Measurements from ENCODE around the gene EYS. TPM values are rescaled to one million over a fixed set of nuclear protein-coding genes. Genes with fewer than 3 reads are reported as not detected.
"Not testable (repeated sequence)": the region's sequence is repeated elsewhere in the genome, so short reads cannot be mapped to it uniquely, and the experiment has no call there.

EYS gene
- total and polyA plus RNA-seq, 2 experiments from 2014 or later, result 0.04 TPM; not detected in 1

DNA sequence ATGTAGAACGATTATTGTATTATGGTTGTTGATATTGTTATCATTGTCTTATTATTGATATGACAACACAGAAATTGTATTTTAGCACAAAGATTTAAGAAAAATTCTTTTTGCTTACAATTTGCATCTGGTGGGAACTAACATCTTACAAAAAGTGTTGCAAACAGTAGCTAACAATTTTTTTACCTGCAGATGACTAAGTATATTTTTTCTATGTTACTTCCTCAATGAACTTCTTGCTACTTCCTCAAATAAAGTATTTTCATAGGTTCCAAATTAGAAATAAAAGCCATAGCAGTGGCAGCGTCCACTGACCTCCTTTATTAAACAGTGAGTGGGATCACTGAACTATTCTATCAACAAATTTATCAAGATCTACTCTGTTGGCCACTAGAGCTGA, 1224.4 kb downstream of the EYS start:
- H3K27ac ChIP-seq, result no peak overlapping the region
- TF ChIP-seq EZH2 (IDR thresholded peaks at IDR 0.05; ENCODE audit: insufficient read depth, poor library complexity, severe bottlenecking) (no peak), EZH2phosphoT487 (IDR thresholded peaks at IDR 0.05; ENCODE audit: insufficient read depth, low read depth) (no peak)
- DNase-seq, result no peak

DNA sequence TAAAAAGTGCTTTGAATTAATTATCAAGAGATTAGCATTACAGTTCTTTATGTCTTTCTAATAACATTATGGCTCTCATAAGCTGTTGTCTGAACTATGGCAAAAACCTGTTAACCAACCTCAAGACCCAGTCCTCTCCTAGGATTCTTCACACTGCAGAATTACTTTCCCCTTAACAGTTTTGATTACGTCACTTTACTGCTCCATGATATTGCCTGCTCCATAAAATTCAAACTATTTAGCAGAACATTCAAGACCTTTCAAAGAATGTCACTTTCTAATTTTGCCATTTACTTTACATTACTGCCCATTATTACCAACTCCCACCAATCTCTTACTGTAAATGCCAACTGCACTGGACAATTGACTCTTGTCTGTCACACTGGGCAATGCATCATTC, 1227.9 kb downstream of the EYS start:
- no peak for TF ChIP-seq EZH2phosphoT487 (IDR thresholded peaks at IDR 0.05; ENCODE audit: insufficient read depth, low read depth)
- no peak for TF ChIP-seq EZH2 (IDR thresholded peaks at IDR 0.05; ENCODE audit: insufficient read depth, poor library complexity, severe bottlenecking)
- no peaks in the 10 kb centered on the region for H3K9me2 ChIP-seq (ENCODE audit: insufficient read depth)
- no peak overlapping the region for H3K4me2 ChIP-seq (ENCODE audit: unreplicated experiment)
- no peaks in the 10 kb centered on the region for H3K4me1 ChIP-seq (ENCODE audit: insufficient read depth)
- no peak overlapping the region for H3K9ac ChIP-seq
- no peak overlapping the region for H2AFZ ChIP-seq
- H3K79me2 ChIP-seq (ENCODE audit: insufficient read depth), result no peaks in the 10 kb centered on the region
- no peaks in the 10 kb centered on the region for H3F3A ChIP-seq (ENCODE audit: insufficient read depth)
- H4K20me1 ChIP-seq (ENCODE audit: insufficient read depth), result no peaks in the 10 kb centered on the region
- DNase-seq, result no peak
- H3K9me3 ChIP-seq (ENCODE audit: low read depth), result no peaks in the 10 kb centered on the region
- no peak overlapping the region for H3K4me3 ChIP-seq
- no peaks in the 10 kb centered on the region for H3K27me3 ChIP-seq (replicated peaks; ENCODE audit: insufficient read depth)
- H3K27ac ChIP-seq, result no peak overlapping the region
- 76 to 89% methylated on average over 1 of the region's 1 CpG for WGBS, 2 experiments (ENCODE audit: low coverage in 1 of 2, low lambda C conversion rate in 2 of 2, missing lambda C conversion rate in 2 of 2)
- H3K36me3 ChIP-seq (ENCODE audit: low read depth), result no peaks in the 10 kb centered on the region
- in situ Hi-C loops (cut with MboI), result no loop called here

More for the DNA sequence above, 1224.4 kb downstream of the EYS start:
- in situ Hi-C loops (cut with MboI), result no loop called here
- Histone ChIP-seq H3K4me3 (no peak overlapping the region), H3K9me3 (ENCODE audit: low read depth) (no peaks in the 10 kb centered on the region), H3K9me2 (ENCODE audit: insufficient read depth) (no peaks in the 10 kb centered on the region), H2AFZ (no peak overlapping the region), H3K27me3 (replicated peaks; ENCODE audit: insufficient read depth) (no peaks in the 10 kb centered on the region), H3K4me1 (ENCODE audit: insufficient read depth) (no peaks in the 10 kb centered on the region), H3K79me2 (ENCODE audit: insufficient read depth) (no peaks in the 10 kb centered on the region), H3F3A (ENCODE audit: insufficient read depth) (no peaks in the 10 kb centered on the region), H3K9ac (no peak overlapping the region), H4K20me1 (ENCODE audit: insufficient read depth) (no peaks in the 10 kb centered on the region), H3K36me3 (ENCODE audit: low read depth) (no peaks in the 10 kb centered on the region), H3K4me2 (ENCODE audit: unreplicated experiment) (no peak overlapping the region)
- WGBS, 2 experiments (ENCODE audit: low coverage in 1 of 2, low lambda C conversion rate in 2 of 2, missing lambda C conversion rate in 2 of 2), result 33 to 37% methylated on average over 2 of the region's 2 CpGs

GRCh38 chr6:64477391-64477790, 1229.6 kb downstream of the EYS start:
- H3K9ac ChIP-seq, result no peak overlapping the region
- no peaks in the 10 kb centered on the region for H3K4me1 ChIP-seq (ENCODE audit: insufficient read depth)
- no peak for DNase-seq
- no peak overlapping the region for H3K27ac ChIP-seq
- H2AFZ ChIP-seq, result no peak overlapping the region
- WGBS, 2 experiments (ENCODE audit: low coverage in 1 of 2, low lambda C conversion rate in 2 of 2, missing lambda C conversion rate in 2 of 2), result 37 to 46% methylated on average over 3 of the region's 3 CpGs
- H4K20me1 ChIP-seq (ENCODE audit: insufficient read depth), result no peaks in the 10 kb centered on the region
- no peaks in the 10 kb centered on the region for H3F3A ChIP-seq (ENCODE audit: insufficient read depth)
- H3K79me2 ChIP-seq (ENCODE audit: insufficient read depth), result no peaks in the 10 kb centered on the region
- no peak for TF ChIP-seq EZH2 (IDR thresholded peaks at IDR 0.05; ENCODE audit: insufficient read depth, poor library complexity, severe bottlenecking)
- TF ChIP-seq EZH2phosphoT487 (IDR thresholded peaks at IDR 0.05; ENCODE audit: insufficient read depth, low read depth), result no peak
- H3K36me3 ChIP-seq (ENCODE audit: low read depth), result no peaks in the 10 kb centered on the region
- no peaks in the 10 kb centered on the region for H3K9me3 ChIP-seq (ENCODE audit: low read depth)
- no peaks in the 10 kb centered on the region for H3K9me2 ChIP-seq (ENCODE audit: insufficient read depth)
- H3K27me3 ChIP-seq (replicated peaks; ENCODE audit: insufficient read depth), result no peaks in the 10 kb centered on the region
- in situ Hi-C loops (cut with MboI), result no loop called here
- H3K4me3 ChIP-seq, result no peak overlapping the region
- H3K4me2 ChIP-seq (ENCODE audit: unreplicated experiment), result no peak overlapping the region

GRCh38 chr6:64476935-64477334, 1230.1 kb downstream of the EYS start:
- Histone ChIP-seq H3K4me2 (ENCODE audit: unreplicated experiment) (no peak overlapping the region), H3K36me3 (ENCODE audit: low read depth) (no peaks in the 10 kb centered on the region), H3K4me3 (no peak overlapping the region), H3F3A (ENCODE audit: insufficient read depth) (no peaks in the 10 kb centered on the region), H3K79me2 (ENCODE audit: insufficient read depth) (no peaks in the 10 kb centered on the region), H3K9me2 (ENCODE audit: insufficient read depth) (no peaks in the 10 kb centered on the region), H3K9me3 (ENCODE audit: low read depth) (no peaks in the 10 kb centered on the region), H3K9ac (no peak overlapping the region), H3K27me3 (replicated peaks; ENCODE audit: insufficient read depth) (no peaks in the 10 kb centered on the region), H3K4me1 (ENCODE audit: insufficient read depth) (no peaks in the 10 kb centered on the region), H4K20me1 (ENCODE audit: insufficient read depth) (no peaks in the 10 kb centered on the region), H3K27ac (no peak overlapping the region), H2AFZ (no peak overlapping the region)
- TF ChIP-seq EZH2 (IDR thresholded peaks at IDR 0.05; ENCODE audit: insufficient read depth, poor library complexity, severe bottlenecking) (no peak), EZH2phosphoT487 (IDR thresholded peaks at IDR 0.05; ENCODE audit: insufficient read depth, low read depth) (no peak)
- DNase-seq, result no peak
- in situ Hi-C loops (cut with MboI), result no loop called here
- 0 to 2% methylated on average over 2 of the region's 2 CpGs for WGBS, 2 experiments (ENCODE audit: low coverage in 1 of 2, low lambda C conversion rate in 2 of 2, missing lambda C conversion rate in 2 of 2)

DNA sequence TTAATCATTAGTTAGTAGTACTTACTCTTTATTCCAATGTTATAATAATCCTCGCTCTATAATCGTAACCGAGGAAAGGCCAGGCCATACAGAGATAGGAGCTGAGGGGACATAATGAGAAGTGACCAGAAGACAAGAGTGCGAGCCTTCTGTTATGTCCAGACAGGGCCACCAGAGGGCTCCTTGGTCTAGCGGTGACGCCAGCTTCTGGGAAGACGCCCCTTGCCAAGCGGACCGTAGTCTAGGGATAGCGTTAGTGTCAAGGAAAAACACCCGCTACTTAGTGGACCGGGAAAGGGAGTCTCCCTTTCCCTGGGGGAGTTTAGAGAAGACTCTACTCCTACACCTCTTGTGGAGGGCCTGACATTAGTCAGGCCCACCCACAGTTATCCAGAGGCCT, 1237.6 kb downstream of the EYS start:
- H3K4me2 ChIP-seq (ENCODE audit: unreplicated experiment); H2AFZ ChIP-seq; H3K9me3 ChIP-seq (ENCODE audit: low read depth); H3K4me3 ChIP-seq; H3K27me3 ChIP-seq (replicated peaks; ENCODE audit: insufficient read depth); H3K9me2 ChIP-seq (ENCODE audit: insufficient read depth); H3K27ac ChIP-seq; H3K9ac ChIP-seq; DNase-seq; H3K4me1 ChIP-seq (ENCODE audit: insufficient read depth); in situ Hi-C loops (cut with MboI); H3K79me2 ChIP-seq (ENCODE audit: insufficient read depth); H3F3A ChIP-seq (ENCODE audit: insufficient read depth); H3K36me3 ChIP-seq (ENCODE audit: low read depth); H4K20me1 ChIP-seq (ENCODE audit: insufficient read depth): not testable (repeated sequence)
- WGBS, 2 experiments (ENCODE audit: low coverage in 1 of 2, low lambda C conversion rate in 2 of 2, missing lambda C conversion rate in 2 of 2), result 73 to 77% methylated on average over 12 of the region's 12 CpGs

Measured in GM23248 (cell line).